DND-41 (cell line): ENCODE results near the gene FAN1.

Experiments
- ATAC-seq: fragments of 200-7000 bp; cut with Tn5 transposase; 3 replicates; pipeline ENCODE4 v1.9.1; 2021; ENCODE audit warnings: low read depth; ENCODE audit not compliant: insufficient read depth
- DNase-seq: peaks from one replicate; pipeline ENCODE4 v3.0.0-alpha.2; 2020
- H2AFZ ChIP-seq: 2 replicates; pipeline ENCODE4 v1.6.0; 2012; ENCODE audit warnings: low read depth, low read length
- H3K27ac ChIP-seq: 2 replicates; pipeline ENCODE4 v1.5.1; 2012; ENCODE audit warnings: low read length, inconsistent platforms
- H3K27me3 ChIP-seq: fragments of 200-600 bp; sonication (generic); 2 replicates; pipeline ENCODE4 v1.6.0; 2012; ENCODE audit warnings: low read length, mild to moderate bottlenecking, inconsistent platforms; ENCODE audit not compliant: insufficient read depth, poor library complexity
- H3K36me3 ChIP-seq: 2 replicates; pipeline ENCODE4 v1.5.1; 2012; ENCODE audit warnings: low read length, inconsistent platforms; ENCODE audit not compliant: insufficient read depth
- H3K4me1 ChIP-seq: 2 replicates; pipeline ENCODE4 v1.5.1; 2012; ENCODE audit warnings: mild to moderate bottlenecking, low read length; ENCODE audit not compliant: insufficient read depth
- H3K4me2 ChIP-seq: 2 replicates; pipeline ENCODE4 v1.6.0; 2012; ENCODE audit warnings: mild to moderate bottlenecking, moderate library complexity, low read length, inconsistent platforms; ENCODE audit not compliant: insufficient read depth
- H3K4me3 ChIP-seq, 2 experiments: fragments of 200-600 bp in 1 of 2; shearing (Covaris generic) in 1 of 2; 2 replicates each; pipeline ENCODE4 v1.5.1; 2012 to 2016; ENCODE audit warnings: inconsistent platforms in 2 of 2, low read length in 2 of 2, mild to moderate bottlenecking in 2 of 2, low read depth in 1 of 2, moderate library complexity in 1 of 2
- H3K79me2 ChIP-seq: 2 replicates; pipeline ENCODE4 v1.6.0; 2012; ENCODE audit warnings: low read length, inconsistent platforms; ENCODE audit not compliant: insufficient read depth
- H3K9ac ChIP-seq: 2 replicates; pipeline ENCODE4 v1.6.0; 2012; ENCODE audit warnings: low read depth, mild to moderate bottlenecking, inconsistent platforms, low read length, moderate library complexity
- H3K9me3 ChIP-seq: 2 replicates; pipeline ENCODE4 v1.5.1; 2012; ENCODE audit warnings: low read length, moderate library complexity, mild to moderate bottlenecking, inconsistent platforms; ENCODE audit not compliant: insufficient read depth, severe bottlenecking
- H4K20me1 ChIP-seq: 2 replicates; pipeline ENCODE4 v1.6.0; 2012; ENCODE audit warnings: low read length; ENCODE audit not compliant: insufficient read depth
- EZH2 ChIP-seq: IDR thresholded peaks from 3 replicates; pipeline ENCODE4 v1.6.1; 2012; ENCODE audit warnings: borderline replicate concordance, low read depth, mild to moderate bottlenecking, moderate library complexity, low read length, inconsistent platforms; ENCODE audit not compliant: severe bottlenecking
- TF ChIP-seq, protein P1 (sequence below): IDR thresholded peaks from 2 replicates; pipeline ENCODE4 v1.5.1; 2012; ENCODE audit warnings: borderline replicate concordance, low read length, moderate library complexity, mild to moderate bottlenecking; ENCODE audit not compliant: poor library complexity, severe bottlenecking; ENCODE audit errors: extremely low read depth

FAN1 gene

GRCh38 chr15:30940359-30940758 lies 36.6 kb downstream of the FAN1 start:
- ATAC-seq (no peak), DNase-seq (no peak)
- H4K20me1 ChIP-seq = no peaks in the 10 kb centered on the region
- no peaks in the 10 kb centered on the region for H3K4me1 ChIP-seq
- H3K4me2 ChIP-seq = no peak overlapping the region
- no peak overlapping the region for H3K27ac ChIP-seq
- H3K27me3 ChIP-seq = no peaks in the 10 kb centered on the region
- H3K9me3 ChIP-seq = no peaks in the 10 kb centered on the region
- H3K9ac ChIP-seq = no peak overlapping the region
- no peaks in the 10 kb centered on the region for H3K79me2 ChIP-seq
- no peak overlapping the region for H2AFZ ChIP-seq
- no peak overlapping the region for H3K4me3 ChIP-seq
- TF ChIP-seq, protein P1, sequence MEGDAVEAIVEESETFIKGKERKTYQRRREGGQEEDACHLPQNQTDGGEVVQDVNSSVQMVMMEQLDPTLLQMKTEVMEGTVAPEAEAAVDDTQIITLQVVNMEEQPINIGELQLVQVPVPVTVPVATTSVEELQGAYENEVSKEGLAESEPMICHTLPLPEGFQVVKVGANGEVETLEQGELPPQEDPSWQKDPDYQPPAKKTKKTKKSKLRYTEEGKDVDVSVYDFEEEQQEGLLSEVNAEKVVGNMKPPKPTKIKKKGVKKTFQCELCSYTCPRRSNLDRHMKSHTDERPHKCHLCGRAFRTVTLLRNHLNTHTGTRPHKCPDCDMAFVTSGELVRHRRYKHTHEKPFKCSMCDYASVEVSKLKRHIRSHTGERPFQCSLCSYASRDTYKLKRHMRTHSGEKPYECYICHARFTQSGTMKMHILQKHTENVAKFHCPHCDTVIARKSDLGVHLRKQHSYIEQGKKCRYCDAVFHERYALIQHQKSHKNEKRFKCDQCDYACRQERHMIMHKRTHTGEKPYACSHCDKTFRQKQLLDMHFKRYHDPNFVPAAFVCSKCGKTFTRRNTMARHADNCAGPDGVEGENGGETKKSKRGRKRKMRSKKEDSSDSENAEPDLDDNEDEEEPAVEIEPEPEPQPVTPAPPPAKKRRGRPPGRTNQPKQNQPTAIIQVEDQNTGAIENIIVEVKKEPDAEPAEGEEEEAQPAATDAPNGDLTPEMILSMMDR = no peak
- no peak for TF ChIP-seq EZH2
- peaks cover 80% of the 10 kb centered on the region for H3K36me3 ChIP-seq

DNA sequence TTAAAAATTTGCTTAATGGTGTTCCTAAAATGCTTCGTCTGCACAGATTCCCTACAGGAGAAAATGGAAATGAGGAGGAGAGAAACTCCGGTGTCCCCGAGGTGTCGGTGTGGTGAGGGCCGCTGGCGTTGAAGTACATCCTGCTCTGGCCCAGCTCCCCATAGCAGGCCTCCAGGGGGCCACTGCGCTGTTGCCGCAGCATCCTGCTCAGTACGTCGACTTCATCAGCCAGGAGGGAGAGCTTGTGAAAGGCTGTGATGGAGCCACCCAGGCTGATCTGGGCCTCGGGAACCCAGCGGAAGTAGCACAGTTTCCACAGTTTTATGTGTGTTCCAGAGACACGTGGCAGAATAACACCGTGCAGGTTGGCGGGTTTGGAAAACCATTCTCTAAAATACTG lies 37.8 kb downstream of the FAN1 start:
- TF ChIP-seq, protein P1 = no peak
- TF ChIP-seq EZH2 = no peak
- no peaks in the 10 kb centered on the region for H4K20me1 ChIP-seq
- H3K27me3 ChIP-seq = no peaks in the 10 kb centered on the region
- no peak overlapping the region for H3K9ac ChIP-seq
- H3K4me2 ChIP-seq = no peak overlapping the region
- no peaks in the 10 kb centered on the region for H3K9me3 ChIP-seq
- ATAC-seq = no peak
- DNase-seq = no peak
- H3K36me3 ChIP-seq = peaks cover 87% of the 10 kb centered on the region
- H3K27ac ChIP-seq = no peak overlapping the region
- H3K79me2 ChIP-seq = no peaks in the 10 kb centered on the region
- H2AFZ ChIP-seq = no peak overlapping the region
- no peak overlapping the region for H3K4me3 ChIP-seq
- no peaks in the 10 kb centered on the region for H3K4me1 ChIP-seq

- no peak overlapping the region for H3K27ac ChIP-seq
- H3K4me1 ChIP-seq = no peaks in the 10 kb centered on the region
- H3K9ac ChIP-seq = no peak overlapping the region
- H3K79me2 ChIP-seq = no peaks in the 10 kb centered on the region
- no peak for ATAC-seq
- H3K4me3 ChIP-seq = no peak overlapping the region
- no peak for DNase-seq
- H4K20me1 ChIP-seq = no peaks in the 10 kb centered on the region
- no peak overlapping the region for H2AFZ ChIP-seq
- no peaks in the 10 kb centered on the region for H3K27me3 ChIP-seq
- TF ChIP-seq, protein P1 = no peak
- TF ChIP-seq EZH2 = no peak
- H3K4me2 ChIP-seq = no peak overlapping the region
- H3K9me3 ChIP-seq = no peaks in the 10 kb centered on the region
- H3K36me3 ChIP-seq = peaks cover 83% of the 10 kb centered on the region
Measured at GRCh38 chr15:30943654-30944335, 40.1 kb downstream of the FAN1 start.

DNA sequence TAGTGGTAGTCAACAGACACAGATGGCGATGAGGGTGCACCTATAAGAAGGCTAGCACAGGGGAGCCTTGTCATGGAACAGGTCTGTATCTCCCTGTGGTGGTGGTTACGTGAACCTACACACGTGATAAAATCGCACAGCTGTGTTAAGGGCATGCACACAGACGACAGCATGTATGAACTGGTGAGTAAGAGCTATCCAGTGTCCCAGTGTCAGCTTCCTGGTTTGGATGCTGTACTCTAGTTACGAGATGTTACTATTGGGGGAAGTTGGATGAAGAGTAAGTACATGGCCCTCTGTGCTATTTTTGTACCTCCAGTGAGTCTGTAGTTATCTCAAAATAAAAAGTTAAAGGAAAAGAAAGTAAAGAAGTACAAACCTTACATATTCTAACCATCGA lies 49.5 kb downstream of the FAN1 start:
- Histone ChIP-seq H4K20me1 (no peaks in the 10 kb centered on the region), H3K27me3 (no peaks in the 10 kb centered on the region), H3K36me3 (peaks cover 81% of the 10 kb centered on the region), H2AFZ (no peak overlapping the region), H3K9me3 (no peaks in the 10 kb centered on the region), H3K4me2 (no peak overlapping the region), H3K79me2 (no peaks in the 10 kb centered on the region), H3K9ac (no peak overlapping the region), H3K4me1 (no peaks in the 10 kb centered on the region), H3K4me3 (no peak overlapping the region), H3K27ac (no peak overlapping the region)
- DNase-seq (no peak), ATAC-seq (no peak)
- TF ChIP-seq, protein P1 = no peak
- TF ChIP-seq EZH2 = no peak
